Right lobe of liver (tissue), 4 donors: ENCODE measurements around the gene IL27RA.
"Not testable (repeated sequence)": the region's sequence is repeated elsewhere in the genome, so short reads cannot be mapped to it uniquely, and the experiment has no call there.

ENCODE experiments used
- POLR2A ChIP-seq: fragments of 450-650 bp; IDR thresholded peaks from one replicate; pipeline ENCODE4 v1.6.1; 2017; ENCODE audit warnings: antibody characterized with exemption, mild to moderate bottlenecking
- TF ChIP-seq, protein P1 (sequence below), 4 donors: fragments of 200-600 bp in 3 of 4; fragments of 450-650 bp in 1 of 4; IDR thresholded peaks; one replicate each; pipeline versions ENCODE4 v1.5.1 to v1.8.0; 2016 to 2022; ENCODE audit warnings: antibody characterized with exemption in 4 of 4, mild to moderate bottlenecking in 2 of 4
- donor health status: DM: no; HTN: no; CAD: no.
- donor health status: DM: no; HTN: no; CAD: no.
- donor health status: DM: no; HTN: yes; CAD: no.

DNA sequence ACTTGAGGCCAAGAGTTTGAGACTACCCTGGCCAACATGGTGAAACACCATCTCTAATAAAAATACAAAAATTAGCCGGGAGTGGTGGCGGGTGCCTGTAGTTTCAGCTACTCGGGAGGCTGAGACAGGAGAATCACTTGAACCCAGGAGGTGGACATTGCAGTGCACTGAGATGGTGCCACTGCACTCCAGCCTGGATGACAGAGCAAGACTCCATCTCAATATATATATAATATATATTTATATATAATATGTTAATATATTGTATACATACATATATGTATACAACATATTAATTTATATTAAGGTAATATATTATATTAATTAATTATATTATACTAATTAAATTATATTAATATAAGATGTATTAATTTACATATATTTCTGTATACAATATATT, 11.8 kb upstream of the IL27RA start:
- TF ChIP-seq POLR2A: not testable (repeated sequence)
- TF ChIP-seq, protein P1, sequence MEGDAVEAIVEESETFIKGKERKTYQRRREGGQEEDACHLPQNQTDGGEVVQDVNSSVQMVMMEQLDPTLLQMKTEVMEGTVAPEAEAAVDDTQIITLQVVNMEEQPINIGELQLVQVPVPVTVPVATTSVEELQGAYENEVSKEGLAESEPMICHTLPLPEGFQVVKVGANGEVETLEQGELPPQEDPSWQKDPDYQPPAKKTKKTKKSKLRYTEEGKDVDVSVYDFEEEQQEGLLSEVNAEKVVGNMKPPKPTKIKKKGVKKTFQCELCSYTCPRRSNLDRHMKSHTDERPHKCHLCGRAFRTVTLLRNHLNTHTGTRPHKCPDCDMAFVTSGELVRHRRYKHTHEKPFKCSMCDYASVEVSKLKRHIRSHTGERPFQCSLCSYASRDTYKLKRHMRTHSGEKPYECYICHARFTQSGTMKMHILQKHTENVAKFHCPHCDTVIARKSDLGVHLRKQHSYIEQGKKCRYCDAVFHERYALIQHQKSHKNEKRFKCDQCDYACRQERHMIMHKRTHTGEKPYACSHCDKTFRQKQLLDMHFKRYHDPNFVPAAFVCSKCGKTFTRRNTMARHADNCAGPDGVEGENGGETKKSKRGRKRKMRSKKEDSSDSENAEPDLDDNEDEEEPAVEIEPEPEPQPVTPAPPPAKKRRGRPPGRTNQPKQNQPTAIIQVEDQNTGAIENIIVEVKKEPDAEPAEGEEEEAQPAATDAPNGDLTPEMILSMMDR (IDR thresholded peaks at IDR 0.05): not testable (repeated sequence)
